CD4-positive, alpha-beta memory T cell (primary cell): ENCODE data around the gene CEP295NL. TPM values are rescaled to one million over a fixed set of nuclear protein-coding genes. Genes with fewer than 3 reads are reported as not detected.

Experiments
- CTCF ChIA-PET: fragments of 350-600 bp; sonication (Branson Sonifier 250); formaldehyde crosslinking; loops from one replicate; lab custom pipeline; 2021; ENCODE audit warnings: inconsistent platforms; ENCODE audit not compliant: partially characterized antibody; lab: Charles Lee
- POLR2A ChIA-PET: fragments of 350-600 bp; sonication (Branson Sonifier 250); formaldehyde crosslinking; loops from one replicate; lab custom pipeline; 2021; ENCODE audit not compliant: partially characterized antibody; lab: Charles Lee
- DNase-seq, 5 donors: peaks; one replicate each; pipeline versions ENCODE4 v3.0.0 to v3.0.0-alpha.2; 2020 to 2022; ENCODE audit warnings: mixed read lengths in 1 of 5
- H3K27ac ChIP-seq: one replicate; pipeline ENCODE4 v1.7.0; 2013; ENCODE audit warnings: low read depth, low read length
- H3K27me3 ChIP-seq: 2 replicates; pipeline ENCODE4 v1.7.0; 2013; ENCODE audit warnings: mild to moderate bottlenecking, low read length, moderate library complexity; ENCODE audit not compliant: insufficient read depth
- H3K36me3 ChIP-seq: 2 replicates; pipeline ENCODE4 v1.7.0; 2013; ENCODE audit warnings: mild to moderate bottlenecking, low read length, moderate library complexity; ENCODE audit not compliant: insufficient read depth
- H3K4me1 ChIP-seq: 2 replicates; pipeline ENCODE4 v1.7.0; 2013; ENCODE audit warnings: mild to moderate bottlenecking, low read length, moderate library complexity; ENCODE audit not compliant: insufficient read depth
- H3K4me3 ChIP-seq, 2 donors: one replicate each; pipeline ENCODE4 v1.7.0; 2013; ENCODE audit warnings: low read length in 2 of 2, mild to moderate bottlenecking in 1 of 2
- H3K9me3 ChIP-seq, 2 donors: one replicate each; pipeline ENCODE4 v1.7.0; 2013; ENCODE audit warnings: low read length in 2 of 2, control low read depth in 1 of 2; ENCODE audit not compliant: control insufficient read depth in 1 of 2
- H3K27ac Mint-ChIP-seq, 7 donors: one replicate each; pipeline ENCODE4 v1.8.0; 2020 to 2021; ENCODE audit warnings: mixed read lengths in 7 of 7, mild to moderate bottlenecking in 6 of 7, inconsistent platforms in 3 of 7, moderate library complexity in 3 of 7
- H3K27me3 Mint-ChIP-seq, 2 donors: one replicate each; pipeline ENCODE4 v1.8.0; 2020 to 2021; ENCODE audit warnings: mixed read lengths in 2 of 2
- H3K36me3 Mint-ChIP-seq, 2 donors: one replicate each; pipeline ENCODE4 v1.8.0; 2020 to 2021; ENCODE audit warnings: mixed read lengths in 2 of 2, inconsistent platforms in 1 of 2, mild to moderate bottlenecking in 1 of 2
- H3K4me1 Mint-ChIP-seq, 4 donors: one replicate each; pipeline ENCODE4 v1.8.0; 2020 to 2021; ENCODE audit warnings: mixed read lengths in 4 of 4, mild to moderate bottlenecking in 1 of 4
- H3K4me3 Mint-ChIP-seq, 8 donors: one replicate each; pipeline ENCODE4 v1.8.0; 2020 to 2021; ENCODE audit warnings: mixed read lengths in 8 of 8, mild to moderate bottlenecking in 7 of 8, moderate library complexity in 6 of 8, inconsistent platforms in 3 of 8
- H3K9me3 Mint-ChIP-seq, 8 donors: one replicate each; pipeline ENCODE4 v1.8.0; 2020 to 2021; ENCODE audit warnings: mixed read lengths in 8 of 8, mild to moderate bottlenecking in 5 of 8, inconsistent platforms in 3 of 8, moderate library complexity in 1 of 8
- intact Hi-C: fragments of 100-400 bp; cut with micrococcal nuclease; formaldehyde crosslinking; loops from one replicate; pipeline ENCODE4 v1.15.1; 2023
- polyA plus RNA-seq, 2 donors: library from polyadenylated mRNA; unstranded; fragments of 300-500 nt; fragmentation: Illumina TruSeq; gene quantifications; one replicate each; pipeline ENCODE4 v1.2.3, GENCODE V29; 2021
- total RNA-seq, 2 experiments: library from RNA; stranded (reverse); gene quantifications; one replicate each; pipeline ENCODE4 v1.2.3, GENCODE V29; 2021

The CEP295NL gene
- total and polyA plus RNA-seq, 4 experiments from 2014 or later: 0.28 TPM; not detected in 3

- POLR2A ChIA-PET: no interaction called here
- no peak for DNase-seq
- no peaks in the 10 kb centered on the region for H3K27me3 Mint-ChIP-seq
Measured at GRCh38 chr17:78896834-78897663, 6.0 kb downstream of the CEP295NL start.

GRCh38 chr17:78896091-78896833 lies 6.7 kb downstream of the CEP295NL start:
- Mint-ChIP-seq H3K36me3 (no peaks in the 10 kb centered on the region), H3K4me1 (peaks cover 2 to 8% (median 6%) of the 10 kb centered on the region in 4 donors), H3K27ac (peak overlapping the region in 1 of 7 donors; percentile 10), H3K27me3 (no peaks in the 10 kb centered on the region), H3K9me3 (peaks cover 0 to 4% (median 0%) of the 10 kb centered on the region in 8 donors), H3K4me3 (no peak overlapping the region)
- intact Hi-C loops: no loop called here
- H3K36me3 ChIP-seq: no peaks in the 10 kb centered on the region
- DNase-seq: no peak
- POLR2A ChIA-PET: no interaction called here
- H3K4me3 ChIP-seq: no peak overlapping the region
- CTCF ChIA-PET: no interaction called here
- H3K27ac ChIP-seq: no peak overlapping the region
- peaks cover 4% of the 10 kb centered on the region for H3K4me1 ChIP-seq
- H3K9me3 ChIP-seq: no peaks in the 10 kb centered on the region
- H3K27me3 ChIP-seq: no peaks in the 10 kb centered on the region

More at GRCh38 chr17:78896834-78897663, 6.0 kb downstream of the CEP295NL start:
- H3K4me1 ChIP-seq: no peaks in the 10 kb centered on the region
- Mint-ChIP-seq H3K4me3 (no peak overlapping the region), H3K9me3 (peaks cover 0 to 4% (median 0%) of the 10 kb centered on the region in 8 donors), H3K36me3 (no peaks in the 10 kb centered on the region), H3K27ac (peak overlapping the region in 1 of 7 donors; percentile 42), H3K4me1 (peaks cover 0 to 6% (median under 1%) of the 10 kb centered on the region in 4 donors)
- H3K36me3 ChIP-seq: no peaks in the 10 kb centered on the region
- H3K27me3 ChIP-seq: no peaks in the 10 kb centered on the region
- H3K9me3 ChIP-seq: no peaks in the 10 kb centered on the region
- no peak overlapping the region for H3K27ac ChIP-seq
- intact Hi-C loops: no loop called here
- CTCF ChIA-PET: no interaction called here
- H3K4me3 ChIP-seq: no peak overlapping the region

GRCh38 chr17:78895322-78895721 lies 7.7 kb downstream of the CEP295NL start:
- H3K4me1 Mint-ChIP-seq: peaks cover 9 to 18% (median 13%) of the 10 kb centered on the region in 4 donors
- H3K27ac Mint-ChIP-seq: no peak overlapping the region
- peaks cover 13% of the 10 kb centered on the region for H3K4me1 ChIP-seq
- POLR2A ChIA-PET: no interaction called here
- H3K9me3 ChIP-seq: no peaks in the 10 kb centered on the region
- no peaks in the 10 kb centered on the region for H3K27me3 ChIP-seq
- H3K9me3 Mint-ChIP-seq: peaks cover 0 to 4% (median 0%) of the 10 kb centered on the region in 8 donors
- H3K27me3 Mint-ChIP-seq: no peaks in the 10 kb centered on the region
- DNase-seq: no peak
- intact Hi-C loops: no loop called here
- no peaks in the 10 kb centered on the region for H3K36me3 ChIP-seq
- no peak overlapping the region for H3K4me3 Mint-ChIP-seq
- H3K27ac ChIP-seq: no peak overlapping the region
- CTCF ChIA-PET: interaction anchor here (2.2 kb wide), 1 partner anchor 29 kb away, joined by 13 read pairs; no protein-coding TSS in a partner anchor
- H3K4me3 ChIP-seq: no peak overlapping the region
- no peaks in the 10 kb centered on the region for H3K36me3 Mint-ChIP-seq

- Histone ChIP-seq H3K36me3 (no peaks in the 10 kb centered on the region), H3K27me3 (no peaks in the 10 kb centered on the region), H3K4me1 (peaks cover 27% of the 10 kb centered on the region), H3K4me3 (no peak overlapping the region), H3K27ac (no peak overlapping the region), H3K9me3 (no peaks in the 10 kb centered on the region)
- Mint-ChIP-seq H3K27me3 (peaks cover 0 to 9% of the 10 kb centered on the region in 2 donors), H3K36me3 (no peaks in the 10 kb centered on the region), H3K4me3 (no peak overlapping the region), H3K9me3 (peaks cover 0 to 3% (median 0%) of the 10 kb centered on the region in 8 donors), H3K4me1 (peaks cover 15 to 31% (median 23%) of the 10 kb centered on the region in 4 donors), H3K27ac (no peak overlapping the region)
- POLR2A ChIA-PET: no interaction called here
- CTCF ChIA-PET: interaction anchor here (0.6 to 2.2 kb wide), 2 partner anchors 9 to 28 kb away, joined by 3 to 13 read pairs; no protein-coding TSS in a partner anchor
- intact Hi-C loops: no loop called here
- DNase-seq: no peak
Measured at GRCh38 chr17:78893684-78894083, 9.3 kb downstream of the CEP295NL start.

- POLR2A ChIA-PET: no interaction called here
- H3K4me1 ChIP-seq: peaks cover 27% of the 10 kb centered on the region
- peaks cover 0 to 11% of the 10 kb centered on the region in 2 donors for H3K27me3 Mint-ChIP-seq
- CTCF ChIA-PET: interaction anchor here (4.5 kb wide), 1 partner anchor 27 kb away, joined by 18 read pairs; no protein-coding TSS in a partner anchor
- no peak for DNase-seq
- no peaks in the 10 kb centered on the region for H3K36me3 Mint-ChIP-seq
- H3K36me3 ChIP-seq: no peaks in the 10 kb centered on the region
- H3K4me3 Mint-ChIP-seq: no peak overlapping the region
- H3K4me1 Mint-ChIP-seq: peaks cover 15 to 33% (median 24%) of the 10 kb centered on the region in 4 donors
- no peak overlapping the region for H3K4me3 ChIP-seq
- H3K27me3 ChIP-seq: no peaks in the 10 kb centered on the region
- H3K27ac ChIP-seq: no peak overlapping the region
- H3K9me3 ChIP-seq: no peaks in the 10 kb centered on the region
- peak overlapping the region in 2 of 7 donors; percentile 4 to 12 for H3K27ac Mint-ChIP-seq
- peaks cover 0 to 3% (median 0%) of the 10 kb centered on the region in 8 donors for H3K9me3 Mint-ChIP-seq
- intact Hi-C loops: no loop called here
Measured at GRCh38 chr17:78892936-78893379, 10.0 kb downstream of the CEP295NL start.

GRCh38 chr17:78892520-78892919 lies 10.5 kb downstream of the CEP295NL start:
- CTCF ChIA-PET: interaction anchor here (4.5 kb wide), 1 partner anchor 27 kb away, joined by 18 read pairs; no protein-coding TSS in a partner anchor
- DNase-seq: no peak
- Mint-ChIP-seq H3K9me3 (peaks cover 0 to 3% (median 0%) of the 10 kb centered on the region in 8 donors), H3K27ac (peak overlapping the region in 4 of 7 donors; percentile 4 to 48 (median 15)), H3K27me3 (peaks cover 2 to 11% of the 10 kb centered on the region in 2 donors), H3K36me3 (no peaks in the 10 kb centered on the region), H3K4me1 (peaks cover 15 to 33% (median 26%) of the 10 kb centered on the region in 4 donors), H3K4me3 (no peak overlapping the region)
- POLR2A ChIA-PET: no interaction called here
- H3K36me3 ChIP-seq: no peaks in the 10 kb centered on the region
- intact Hi-C loops: no loop called here
- no peak overlapping the region for H3K27ac ChIP-seq
- peaks cover 27% of the 10 kb centered on the region for H3K4me1 ChIP-seq
- H3K9me3 ChIP-seq: no peaks in the 10 kb centered on the region
- no peaks in the 10 kb centered on the region for H3K27me3 ChIP-seq
- H3K4me3 ChIP-seq: no peak overlapping the region
